Neural cell (in vitro differentiated cells): ENCODE results near the gene GH1.
"Not testable (repeated sequence)": the region's sequence is repeated elsewhere in the genome, so short reads cannot be mapped to it uniquely, and the experiment has no call there.

ENCODE experiments used
- CTCF ChIP-seq: fragments of 450-650 bp; IDR thresholded peaks from 2 replicates; pipeline ENCODE4 v1.5.1; 2014; ENCODE audit warnings: antibody characterized with exemption, mild to moderate bottlenecking, moderate library complexity; ENCODE audit not compliant: poor library complexity, severe bottlenecking
- EP300 ChIP-seq: fragments of 450-650 bp; conservative IDR thresholded peaks from 2 replicates; pipeline ENCODE4 v1.6.1; 2014; ENCODE audit warnings: antibody characterized with exemption, mild to moderate bottlenecking, moderate library complexity; ENCODE audit not compliant: poor library complexity, severe bottlenecking
- EZH2 ChIP-seq: fragments of 200-600, 300-800 bp; shearing (Covaris generic), sonication (generic); IDR thresholded peaks from 2 replicates; pipeline ENCODE4 v1.6.1; 2014; ENCODE audit warnings: antibody characterized with exemption, low read length, borderline replicate concordance, mild to moderate bottlenecking; ENCODE audit not compliant: insufficient read depth, poor library complexity, severe bottlenecking
- MXI1 ChIP-seq: fragments of 450-650 bp; conservative IDR thresholded peaks from 2 replicates; pipeline ENCODE4 v1.6.1; 2014; ENCODE audit warnings: antibody characterized with exemption, mild to moderate bottlenecking; ENCODE audit not compliant: poor library complexity, severe bottlenecking
- POLR2AphosphoS5 ChIP-seq: IDR thresholded peaks from 2 replicates; pipeline ENCODE4 v1.6.1; 2012
- RAD21 ChIP-seq: fragments of 450-650 bp; conservative IDR thresholded peaks from 2 replicates; pipeline ENCODE4 v1.6.1; 2014; ENCODE audit warnings: antibody characterized with exemption, mild to moderate bottlenecking, moderate library complexity
- REST ChIP-seq: IDR thresholded peaks from 2 replicates; pipeline ENCODE4 v1.6.1; 2012; ENCODE audit warnings: borderline replicate concordance
- SMC3 ChIP-seq: fragments of 450-650 bp; conservative IDR thresholded peaks from 2 replicates; pipeline ENCODE4 v1.6.1; 2014; ENCODE audit warnings: antibody characterized with exemption, mild to moderate bottlenecking, moderate library complexity; ENCODE audit not compliant: poor library complexity
- TAF1 ChIP-seq: IDR thresholded peaks from 2 replicates; pipeline ENCODE4 v1.6.1; 2012; ENCODE audit warnings: low read depth

- not testable (repeated sequence) for TF ChIP-seq EZH2, CTCF, MXI1, REST, RAD21, POLR2AphosphoS5, EP300, SMC3, TAF1
Measured at GRCh38 chr17:63871646-63872365, 46.8 kb downstream of the GH1 start.
